22Rv1 (cell line): Measurements from ENCODE around the gene TGFB2.

Experiments used
- H3K27ac ChIP-seq: fragments of 450-650 bp; 2 replicates; pipeline ENCODE4 v1.5.1; 2017
- CTCF ChIP-seq: fragments of 450-650 bp; IDR thresholded peaks from 2 replicates; pipeline ENCODE4 v1.5.1; 2017; ENCODE audit warnings: mild to moderate bottlenecking
- ZFX ChIP-seq: fragments of 450-650 bp; IDR thresholded peaks from 2 replicates; pipeline ENCODE4 v1.6.1; 2017; ENCODE audit warnings: antibody characterized with exemption, borderline replicate concordance

The TGFB2 gene

DNA sequence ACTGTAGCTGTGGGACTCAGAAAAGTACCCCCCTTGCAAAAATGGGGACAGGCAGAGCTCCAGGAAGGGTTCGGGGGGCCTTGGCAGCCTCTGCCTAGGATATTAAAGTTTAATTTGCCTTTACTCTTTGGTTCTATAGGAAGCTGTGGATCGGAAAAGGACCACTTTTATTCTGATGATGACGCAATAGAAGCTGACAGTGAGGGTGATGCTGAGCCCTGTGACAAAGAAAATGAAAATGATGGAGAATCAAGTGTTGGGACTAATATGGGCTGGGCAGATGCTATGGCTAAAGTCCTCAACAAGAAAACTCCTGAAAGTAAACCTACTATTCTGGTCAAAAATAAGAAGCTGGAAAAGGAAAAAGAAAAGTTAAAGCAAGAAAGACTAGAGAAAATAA lies 43.0 kb upstream of the TGFB2 start:
- TF ChIP-seq CTCF, result no peak
- TF ChIP-seq ZFX, result no peak
- H3K27ac ChIP-seq, result no peak overlapping the region

DNA sequence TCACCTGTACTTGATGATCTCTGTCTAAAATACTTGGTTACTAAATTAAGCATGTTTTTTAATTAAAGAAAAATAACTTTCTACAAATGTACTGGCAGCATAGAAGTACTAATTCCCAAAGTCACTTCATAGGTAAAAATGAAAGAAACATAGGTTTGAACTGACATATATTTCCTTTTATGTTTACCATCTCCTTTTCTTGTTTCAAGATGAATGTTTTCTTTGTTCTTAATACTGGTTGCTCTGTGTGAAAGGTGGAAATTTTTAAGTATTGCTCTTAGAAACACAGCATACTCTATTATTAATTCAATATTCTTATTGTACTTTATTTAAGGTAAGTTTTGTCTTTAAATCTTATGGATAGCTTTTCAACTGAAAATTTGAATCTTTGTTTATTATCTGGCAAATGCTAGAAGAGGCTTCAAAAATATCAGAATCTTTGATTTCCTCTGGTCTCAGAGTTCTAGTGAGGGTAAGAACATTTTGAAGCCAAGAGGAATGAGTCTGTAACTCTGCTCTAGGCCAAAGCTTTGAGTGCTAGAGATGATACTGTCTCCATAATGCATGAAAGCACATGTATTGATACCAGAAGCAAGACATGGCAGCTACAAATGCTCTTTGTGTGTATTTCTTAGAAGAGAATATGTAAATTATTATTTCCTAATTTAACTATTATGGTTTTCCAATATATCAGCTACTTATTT lies 41.8 kb upstream of the TGFB2 start:
- TF ChIP-seq ZFX, result no peak
- TF ChIP-seq CTCF, result no peak
- no peak overlapping the region for H3K27ac ChIP-seq

DNA sequence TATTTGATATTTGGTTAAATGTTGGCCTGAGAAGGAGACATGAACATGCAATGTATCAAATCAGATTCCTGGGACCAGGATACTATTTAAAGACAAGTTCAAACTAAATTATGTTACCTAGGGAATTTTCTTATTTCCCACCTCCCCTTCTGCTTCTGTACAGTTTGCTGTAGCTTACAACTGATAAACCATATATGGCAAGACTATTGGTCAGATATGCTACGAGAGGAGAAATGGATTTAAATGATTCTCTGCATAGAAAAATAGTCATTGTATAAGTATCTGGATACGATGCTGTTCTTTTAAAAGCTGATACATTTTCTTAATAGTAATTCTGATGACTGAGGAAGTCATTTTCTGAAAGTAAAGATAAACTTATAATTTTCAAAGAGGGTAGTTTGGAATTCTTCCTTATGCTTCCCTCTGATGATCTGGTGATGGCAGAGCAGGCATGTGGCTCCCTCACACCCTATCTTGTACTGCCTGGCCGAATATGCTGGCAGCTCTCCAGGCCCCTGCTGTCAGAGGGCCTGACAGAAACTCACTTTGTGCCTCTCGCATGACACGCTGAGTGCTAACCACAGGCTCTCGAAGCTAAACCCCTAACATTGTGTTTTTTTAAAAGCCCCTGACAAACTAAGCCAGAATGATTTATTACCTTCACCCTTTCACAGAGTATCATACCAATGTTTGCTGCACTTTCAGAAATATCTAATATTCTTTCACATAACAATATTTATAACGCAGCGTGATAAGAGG lies 40.7 kb upstream of the TGFB2 start:
- no peak overlapping the region for H3K27ac ChIP-seq
- TF ChIP-seq CTCF, result no peak
- no peak for TF ChIP-seq ZFX

DNA sequence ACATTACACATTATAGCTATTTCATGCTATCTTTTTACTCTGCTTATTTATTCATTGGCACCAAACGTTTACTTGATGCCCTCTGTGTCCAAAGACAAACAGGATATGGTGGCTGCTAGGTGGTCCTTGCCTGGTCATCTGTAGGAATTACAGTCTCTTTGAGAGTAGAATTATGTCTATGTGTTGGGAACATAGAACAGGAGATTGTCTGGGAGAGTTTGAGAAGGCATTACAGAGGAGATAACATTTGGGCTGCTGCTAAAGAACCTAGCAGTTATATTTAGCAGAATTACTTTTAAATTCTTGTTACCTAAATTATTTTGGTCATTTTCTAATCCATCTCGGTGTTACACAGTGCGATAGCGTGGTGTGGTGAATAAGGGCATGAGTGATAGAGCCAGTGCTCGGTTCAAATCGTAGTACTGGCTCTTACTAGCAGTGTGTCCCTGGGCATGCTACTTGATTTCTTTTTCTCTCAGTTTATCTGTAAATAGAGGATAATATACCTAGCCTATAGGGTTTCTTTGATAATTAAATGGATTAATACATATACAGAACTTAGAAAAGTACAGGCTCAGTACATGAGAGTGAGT lies 39.6 kb upstream of the TGFB2 start:
- TF ChIP-seq CTCF, result no peak
- TF ChIP-seq ZFX, result no peak
- H3K27ac ChIP-seq, result no peak overlapping the region

GRCh38 chr1:218312509-218312908 lies 32.6 kb upstream of the TGFB2 start:
- TF ChIP-seq ZFX (no peak), CTCF (no peak)
- no peak overlapping the region for H3K27ac ChIP-seq

DNA sequence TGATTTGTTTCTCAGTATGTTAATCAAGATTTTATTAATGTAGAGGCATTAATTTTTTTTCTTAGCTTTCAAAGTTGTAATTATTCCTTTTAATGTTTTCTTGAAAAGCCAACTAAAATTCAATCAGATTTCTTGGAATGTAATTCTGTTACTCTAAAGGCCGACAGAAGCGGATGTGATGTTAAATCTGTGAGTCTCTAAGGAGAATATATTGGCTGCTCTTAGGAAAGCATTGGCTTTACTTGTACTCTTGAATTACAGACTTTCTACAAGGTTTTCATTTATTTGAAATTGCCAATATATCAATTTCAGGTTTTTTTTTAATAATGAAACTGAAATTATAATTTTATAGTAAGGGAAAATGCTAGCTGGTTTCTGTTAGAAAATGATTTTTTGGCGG lies 30.8 kb upstream of the TGFB2 start:
- no peak overlapping the region for H3K27ac ChIP-seq
- TF ChIP-seq ZFX (no peak), CTCF (no peak)

DNA sequence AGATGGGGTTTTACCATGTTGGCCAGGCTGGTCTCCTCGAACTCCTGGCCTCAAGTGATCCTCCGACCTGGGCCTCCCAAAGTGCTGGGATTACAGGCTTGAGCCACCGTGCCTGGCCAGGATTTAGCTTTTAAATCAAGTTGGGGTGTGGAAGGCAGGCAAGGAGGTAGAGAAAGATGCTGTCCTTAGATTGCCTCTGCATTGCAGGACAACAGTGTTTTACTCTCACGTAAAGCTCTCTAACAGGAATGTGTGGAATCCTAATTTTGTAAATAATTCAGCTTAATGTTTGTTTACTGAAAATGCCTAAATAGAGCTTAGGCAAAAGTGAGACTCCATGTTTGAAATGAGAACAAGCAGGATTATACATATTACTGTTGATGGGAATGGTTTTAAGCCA lies 29.5 kb upstream of the TGFB2 start:
- H3K27ac ChIP-seq, result no peak overlapping the region
- no peak for TF ChIP-seq CTCF
- TF ChIP-seq ZFX, result no peak
